ENCODE results near the gene NRL.

The NRL gene

DNA sequence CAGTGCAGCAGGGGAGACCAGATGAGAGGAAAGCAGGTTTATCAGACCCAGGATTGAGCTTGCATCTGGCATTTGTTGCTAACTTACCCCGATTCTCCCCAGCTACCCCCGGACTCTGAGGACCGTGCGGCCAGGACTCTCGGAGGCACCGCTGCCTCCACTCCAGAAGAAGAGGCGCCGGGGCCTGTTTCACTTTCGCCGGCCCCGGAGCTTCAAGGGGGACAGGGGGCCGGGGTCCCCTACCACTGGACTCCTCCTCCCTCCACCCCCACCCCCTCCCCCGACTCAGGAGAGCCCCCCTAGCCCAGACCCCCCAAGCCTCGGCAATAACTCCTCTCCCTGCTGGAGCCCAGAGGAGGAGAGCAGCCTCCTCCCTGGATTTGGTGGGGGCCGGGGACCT is 49.9 kb downstream of the NRL start:
- DNase-seq: no peak

DNA sequence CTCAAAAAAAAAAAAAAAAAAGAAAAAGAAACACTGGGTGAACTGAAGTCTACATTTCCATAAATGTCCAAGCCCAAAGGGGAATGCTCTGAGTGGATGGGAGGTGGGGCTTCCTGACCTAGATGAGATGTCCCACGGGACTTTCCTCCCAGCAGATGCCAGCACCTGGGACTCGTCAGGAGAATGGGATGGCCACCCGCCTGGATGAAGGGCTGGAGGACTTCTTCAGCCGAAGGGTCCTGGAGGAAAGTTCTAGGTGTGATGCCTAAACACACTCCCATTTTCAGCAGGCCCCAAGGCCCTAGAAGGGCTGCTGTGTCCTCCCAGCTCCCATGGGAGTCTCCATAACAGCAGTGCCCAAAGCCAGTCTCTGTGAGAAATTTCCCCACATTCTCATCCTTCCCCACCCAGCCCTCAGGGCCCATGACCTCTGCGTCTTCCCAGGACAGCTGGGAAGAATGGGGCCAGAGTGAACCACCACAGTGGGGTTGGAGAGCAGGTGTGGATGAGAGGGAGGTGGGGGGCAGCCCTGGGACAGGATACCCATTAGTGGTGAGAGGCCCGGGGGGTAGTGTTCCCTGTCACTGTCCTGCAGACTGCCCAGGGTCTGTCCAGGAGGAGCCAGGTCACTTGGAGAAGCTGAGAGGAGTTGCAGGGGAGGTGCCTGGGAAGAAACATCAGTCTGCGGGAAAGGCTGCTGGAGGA is 50.5 kb downstream of the NRL start:
- no peak for DNase-seq

DNA sequence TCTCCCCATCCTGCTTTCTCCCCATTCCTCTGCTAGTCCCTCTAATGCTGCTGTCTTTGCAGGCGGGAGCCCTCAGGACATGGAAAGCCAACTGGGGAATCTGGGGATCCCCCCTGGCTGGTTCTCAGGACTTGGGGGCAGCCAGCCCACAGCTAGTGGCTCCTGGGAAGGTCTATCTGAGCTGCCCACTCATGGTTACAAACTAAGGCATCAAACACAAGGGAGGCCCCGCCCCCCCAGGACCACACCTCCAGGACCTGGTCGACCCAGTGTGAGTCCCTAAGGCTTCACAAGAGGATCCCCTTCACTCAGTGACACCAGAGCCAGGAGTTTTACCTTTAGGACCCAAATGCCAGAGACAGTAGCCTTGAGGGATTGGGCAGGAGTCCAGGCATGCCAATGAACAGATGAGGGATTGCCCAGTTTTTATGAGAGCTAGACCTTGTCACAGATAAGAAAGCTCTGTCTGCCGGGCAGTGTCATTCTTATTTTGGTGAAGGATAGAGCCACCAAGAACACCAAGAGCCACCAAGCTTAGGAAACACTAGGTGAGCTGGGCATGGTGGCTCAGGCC is 51.4 kb downstream of the NRL start:
- DNase-seq: no peak

DNA sequence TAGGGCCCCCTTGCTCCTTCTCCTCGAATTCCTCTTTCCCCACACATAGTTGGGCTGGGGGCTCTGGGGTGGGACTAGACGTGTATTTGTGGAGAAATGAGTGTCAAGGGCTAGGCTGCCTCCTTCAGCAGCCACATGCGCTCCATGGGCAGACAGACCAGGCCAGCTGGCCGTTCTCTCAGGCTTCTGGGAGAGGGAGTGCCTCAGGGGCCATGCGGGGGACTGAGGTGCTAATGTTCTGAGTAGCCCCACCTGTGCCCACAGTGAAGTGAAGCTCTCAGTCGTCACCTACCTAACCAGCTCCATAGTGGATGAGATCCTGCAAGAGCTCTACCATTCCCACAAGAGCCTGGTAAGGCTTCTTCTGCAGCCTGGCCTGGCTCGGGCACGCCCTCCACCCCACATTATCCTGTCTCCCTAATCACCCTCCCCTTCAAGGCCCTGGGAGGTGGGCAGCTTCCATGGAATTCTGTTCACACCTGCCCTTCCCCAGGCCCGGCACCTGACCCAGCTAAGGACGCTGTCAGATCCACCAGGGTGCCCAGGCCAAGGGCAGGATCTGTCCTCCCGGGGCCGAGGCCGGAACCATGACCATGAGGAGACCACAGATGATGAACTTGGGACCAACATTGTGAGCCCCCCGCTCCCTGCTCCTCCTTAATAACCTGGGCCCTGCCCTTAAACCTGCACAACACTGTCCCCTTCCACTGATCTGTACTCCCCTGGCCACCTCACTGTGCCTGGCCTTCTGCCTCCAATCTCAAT is 52.4 kb downstream of the NRL start:
- DNase-seq: no peak

DNA sequence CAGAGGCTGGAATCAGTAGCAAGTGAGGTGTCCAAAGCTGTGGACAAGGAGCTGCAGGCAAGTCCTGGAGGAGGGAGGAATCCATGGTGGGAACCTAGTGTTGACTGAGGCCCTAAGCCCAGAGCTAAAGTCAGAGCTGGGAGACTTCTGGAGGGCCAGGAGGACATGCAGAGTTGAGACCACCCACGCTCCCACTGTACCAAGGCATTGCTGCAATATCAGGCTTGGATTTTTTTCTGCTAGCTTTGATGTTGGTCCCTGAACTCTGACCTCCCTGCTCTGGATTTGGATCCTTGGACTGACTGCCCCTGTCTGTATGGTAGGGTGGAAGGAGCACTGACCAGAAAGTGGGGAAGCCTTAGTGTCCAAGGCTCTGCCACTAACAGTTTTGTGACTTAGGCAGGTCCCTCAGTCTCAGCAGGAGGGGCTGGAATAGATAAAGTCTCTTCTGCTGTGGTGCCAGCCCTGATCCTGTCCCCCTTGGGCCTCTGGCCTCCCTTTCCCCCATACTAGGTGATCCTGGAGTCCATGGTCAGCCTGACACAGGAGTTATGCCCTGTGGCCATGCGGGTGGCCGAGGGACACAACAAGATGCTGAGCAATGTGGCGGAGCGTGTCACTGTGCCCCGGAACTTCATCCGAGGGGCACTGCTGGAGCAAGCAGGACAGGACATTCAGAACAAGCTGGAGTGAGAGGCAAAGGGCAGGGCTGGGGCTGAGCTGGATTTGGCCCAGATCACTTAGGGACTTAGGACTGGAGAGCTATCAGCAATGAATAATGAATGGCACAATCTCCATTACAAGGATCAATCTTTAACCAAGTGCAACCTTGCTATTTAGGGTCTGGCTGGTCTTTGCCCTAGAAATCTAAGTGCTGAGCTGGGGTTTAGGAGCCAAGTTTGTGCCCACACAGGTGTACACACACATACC is 53.5 kb downstream of the NRL start:
- DNase-seq: no peak

DNA sequence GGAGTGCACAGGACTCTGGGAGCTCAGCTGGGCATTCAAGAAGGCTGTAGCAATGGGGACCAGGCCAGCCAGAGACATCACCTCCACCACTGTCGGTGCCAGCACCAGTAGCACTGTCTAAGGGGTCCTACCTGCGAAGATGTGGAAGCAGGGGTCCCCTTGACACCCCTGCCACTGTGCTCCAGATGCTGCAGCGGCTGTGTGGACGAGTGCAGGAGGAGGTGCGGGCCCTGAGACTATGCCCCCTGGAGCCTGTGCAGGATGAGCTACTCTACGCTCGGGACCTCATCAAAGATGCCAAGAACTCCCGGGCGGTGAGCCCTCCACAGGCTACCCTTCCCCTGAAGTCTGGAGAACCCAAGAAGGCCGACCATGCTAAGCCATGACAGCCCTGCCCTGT is 54.3 kb downstream of the NRL start:
- no peak for DNase-seq

DNA sequence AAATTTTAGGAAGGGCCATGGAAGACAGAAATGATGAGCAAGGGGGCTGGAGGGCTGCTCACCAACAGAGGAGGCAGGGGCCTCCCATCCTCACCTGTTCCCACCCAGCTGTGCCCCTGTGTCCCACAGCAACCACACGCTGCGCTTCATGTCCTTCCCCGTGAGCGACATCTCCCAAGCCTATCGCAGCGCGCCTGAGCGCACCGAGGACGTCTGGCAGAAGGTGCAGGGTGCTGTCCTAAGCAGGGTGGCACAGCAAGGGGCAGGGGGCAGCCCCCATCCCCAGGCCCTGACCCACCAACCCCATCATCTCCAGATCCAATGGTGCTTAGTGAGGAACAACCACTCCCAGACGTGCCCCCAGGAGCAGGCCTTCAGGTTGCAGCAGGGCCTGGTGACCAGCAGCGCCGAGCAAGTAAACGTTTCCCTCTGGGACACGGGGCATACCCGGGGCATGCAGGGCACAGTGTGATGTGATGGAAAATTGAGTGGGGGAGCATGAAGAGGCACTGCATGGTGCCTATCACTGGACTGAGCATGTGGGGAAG is 54.8 kb downstream of the NRL start:
- no peak for DNase-seq

DNA sequence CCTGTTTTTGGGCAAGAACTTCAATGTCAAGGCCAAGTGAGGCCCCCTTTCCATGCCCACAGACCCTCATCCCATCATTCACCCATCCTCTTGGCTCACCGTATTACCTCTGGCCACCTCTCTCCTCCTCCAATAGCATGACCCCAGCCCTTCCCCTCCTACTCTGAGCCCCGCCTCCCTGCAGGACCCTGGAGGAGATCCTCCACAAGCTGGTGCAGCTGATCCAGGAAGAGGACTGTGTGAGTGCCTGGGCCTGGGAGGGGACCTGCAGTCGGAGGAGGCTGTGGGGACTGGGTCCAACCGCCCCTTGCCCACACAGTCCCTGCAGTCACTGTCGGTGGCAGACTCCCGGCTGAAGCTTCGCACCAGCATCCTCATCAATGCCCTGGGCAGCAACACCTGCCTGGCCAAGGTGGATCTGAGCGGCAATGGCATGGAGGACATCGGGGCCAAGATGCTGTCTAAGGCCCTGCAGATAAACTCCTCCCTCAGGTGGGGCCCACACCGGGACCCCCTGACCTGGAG is 55.7 kb downstream of the NRL start:
- DNase-seq: no peak

DNA sequence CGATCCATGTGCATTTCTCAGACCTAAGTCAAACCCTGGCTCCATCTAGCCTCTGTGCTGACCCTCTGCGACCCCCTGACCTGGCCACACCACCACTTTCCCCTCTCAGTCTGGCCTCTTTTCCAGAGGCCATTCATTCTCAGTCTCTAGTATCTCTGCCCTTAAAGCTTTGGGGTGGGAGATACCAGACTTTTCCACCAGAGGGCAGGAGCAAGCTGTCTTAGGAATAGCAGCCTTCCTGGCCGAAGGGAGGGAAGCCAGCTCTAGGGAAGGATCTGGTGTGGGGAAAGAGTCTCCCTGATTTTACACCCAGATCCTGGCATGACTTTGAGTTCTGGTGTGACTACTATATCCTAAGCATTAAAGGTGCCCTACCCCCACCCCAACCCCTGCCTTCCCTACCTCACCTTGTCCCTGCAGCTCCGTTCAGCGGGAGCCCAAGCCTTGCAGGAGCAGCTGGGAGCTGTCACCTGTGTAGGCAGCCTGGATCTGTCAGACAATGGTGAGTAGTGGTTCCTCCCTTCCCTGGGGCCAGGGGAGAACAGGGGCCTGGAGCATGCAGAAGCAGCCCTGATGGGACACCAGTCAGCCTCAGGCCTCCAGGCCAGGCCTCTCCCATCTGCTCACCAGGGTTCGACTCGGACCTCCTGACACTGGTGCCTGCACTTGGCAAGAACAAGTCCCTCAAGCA is 56.3 kb downstream of the NRL start:
- DNase-seq: peak; percentile 38

DNA sequence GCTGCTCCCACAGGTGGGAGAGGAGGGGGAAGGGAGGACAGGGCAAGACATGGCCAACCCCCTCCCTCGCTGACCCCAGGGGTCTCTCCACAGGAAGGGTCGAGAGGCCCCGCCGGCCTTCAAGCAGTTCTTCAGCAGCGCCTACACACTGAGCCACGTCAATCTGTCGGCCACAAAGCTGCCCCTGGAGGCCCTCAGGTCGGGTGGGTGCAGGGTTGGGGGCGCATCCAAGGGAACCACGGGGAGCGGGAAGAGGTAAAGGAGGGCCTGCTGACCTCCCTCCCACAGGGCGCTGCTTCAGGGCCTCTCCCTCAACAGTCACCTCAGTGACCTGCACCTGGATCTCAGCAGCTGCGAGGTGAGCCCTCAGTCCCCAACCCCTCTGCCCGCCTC is 56.9 kb downstream of the NRL start:
- no peak for DNase-seq

DNA sequence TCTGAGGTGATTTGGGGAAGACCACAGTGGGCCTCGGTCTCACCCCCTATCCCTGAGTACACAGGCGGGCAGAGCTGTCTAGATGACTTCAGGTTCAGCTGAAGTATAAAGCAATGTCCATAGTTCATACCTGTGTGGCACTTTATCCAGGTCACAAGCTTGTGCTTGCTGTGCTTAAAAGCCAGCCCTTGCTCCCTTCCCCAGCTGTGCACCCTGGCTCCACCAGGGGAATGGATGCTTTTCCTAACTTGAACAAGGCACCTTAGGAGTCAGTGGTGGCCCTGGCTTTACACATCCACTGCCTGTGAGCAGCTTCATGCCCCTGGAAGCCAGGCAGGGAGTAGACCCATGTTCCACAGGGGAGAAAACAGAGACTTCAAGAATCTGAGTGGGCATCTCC is 57.5 kb downstream of the NRL start:
- no peak for DNase-seq

DNA sequence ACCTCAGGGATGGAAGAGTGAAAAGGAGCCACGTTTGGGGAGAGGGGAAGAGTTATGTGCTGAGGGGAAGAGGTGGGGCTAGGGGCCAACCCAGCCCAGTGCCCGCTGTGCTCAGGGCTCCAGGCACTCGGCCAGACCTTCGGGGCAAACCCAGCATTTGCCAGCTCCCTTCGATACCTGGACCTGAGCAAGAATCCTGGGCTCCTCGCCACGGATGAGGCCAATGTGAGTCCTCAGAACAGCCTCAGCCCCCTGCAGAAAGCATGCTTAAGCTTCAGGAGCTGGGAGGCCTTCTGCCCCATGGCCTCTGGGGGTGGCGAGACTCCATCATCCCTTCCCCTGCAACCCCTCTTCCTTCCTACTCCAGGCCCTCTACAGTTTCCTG is 58.0 kb downstream of the NRL start:
- no peak for DNase-seq

DNA sequence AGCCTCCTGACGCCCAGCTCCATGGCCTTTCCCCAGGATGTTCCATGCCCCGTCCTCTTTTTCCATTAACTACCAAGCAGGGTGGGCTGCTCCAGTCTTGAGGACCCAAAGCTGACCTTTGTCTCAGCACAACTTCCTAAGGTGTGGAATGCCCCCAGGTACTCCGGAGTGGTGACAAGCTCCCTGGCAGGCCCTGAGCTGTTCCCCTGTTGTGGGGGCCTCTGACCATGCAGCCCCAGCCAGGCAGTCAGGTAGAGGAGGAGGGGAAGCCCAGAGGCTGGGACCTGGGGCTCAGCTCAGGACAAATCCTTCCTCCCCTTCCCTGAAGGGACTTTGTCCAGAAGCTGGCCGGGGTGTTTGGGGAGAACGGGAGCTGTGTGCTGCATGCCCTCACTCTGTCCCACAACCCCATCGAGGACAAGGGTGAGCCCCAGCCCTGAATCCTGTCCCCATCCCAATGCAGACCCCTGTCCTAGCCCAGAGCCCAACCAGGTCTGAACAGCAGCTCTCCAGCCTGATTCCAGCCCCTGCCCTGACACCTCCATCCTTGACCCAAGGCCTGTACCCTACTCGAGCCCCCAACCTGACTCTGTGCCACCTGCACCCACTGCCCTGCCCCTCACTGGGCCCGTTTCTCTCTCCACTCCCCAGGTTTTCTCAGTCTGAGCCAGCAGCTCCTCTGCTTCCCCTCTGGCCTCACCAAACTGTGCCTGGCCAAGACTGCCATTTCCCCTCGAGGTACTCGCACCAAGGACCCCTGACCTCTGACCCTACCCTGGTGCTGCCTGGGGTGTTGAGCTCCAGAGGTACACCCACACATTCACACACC is 58.6 kb downstream of the NRL start:
- no peak for DNase-seq

DNA sequence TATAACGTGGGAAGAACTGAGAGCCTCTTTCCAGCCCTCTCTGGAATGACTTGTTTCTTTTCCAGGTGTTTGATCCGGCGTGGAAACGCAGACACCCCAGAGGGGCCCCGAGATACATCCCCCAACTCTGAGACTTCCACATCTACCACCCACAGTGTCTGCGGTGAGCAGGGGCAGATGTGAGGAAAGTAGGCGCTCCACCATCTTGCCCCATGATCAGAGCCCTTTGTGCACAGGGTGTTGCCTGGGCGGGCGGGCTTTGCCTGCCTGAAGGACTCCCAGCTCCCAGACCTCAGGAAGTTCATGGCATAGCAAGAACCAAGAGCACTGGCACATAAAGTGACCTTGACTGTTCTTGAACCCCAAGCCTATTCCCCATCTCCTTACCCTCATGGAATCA is 60.1 kb downstream of the NRL start:
- DNase-seq: no peak

DNA sequence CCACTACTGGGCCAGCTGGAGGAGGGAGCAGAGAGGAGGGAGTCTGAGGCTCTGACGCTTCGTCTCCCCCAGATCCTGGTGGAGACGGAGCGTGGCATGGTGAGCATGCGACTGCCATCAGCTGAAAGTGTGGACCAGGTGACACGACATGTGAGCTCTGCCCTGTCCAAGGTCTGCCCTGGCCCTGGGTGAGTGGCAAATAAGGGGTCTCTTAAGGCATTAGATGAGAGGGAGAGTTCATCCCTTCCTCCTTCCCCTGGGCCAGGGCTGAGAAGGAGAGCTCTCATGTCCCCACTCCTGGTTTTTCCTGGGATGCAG is 60.5 kb downstream of the NRL start:
- no peak for DNase-seq

DNA sequence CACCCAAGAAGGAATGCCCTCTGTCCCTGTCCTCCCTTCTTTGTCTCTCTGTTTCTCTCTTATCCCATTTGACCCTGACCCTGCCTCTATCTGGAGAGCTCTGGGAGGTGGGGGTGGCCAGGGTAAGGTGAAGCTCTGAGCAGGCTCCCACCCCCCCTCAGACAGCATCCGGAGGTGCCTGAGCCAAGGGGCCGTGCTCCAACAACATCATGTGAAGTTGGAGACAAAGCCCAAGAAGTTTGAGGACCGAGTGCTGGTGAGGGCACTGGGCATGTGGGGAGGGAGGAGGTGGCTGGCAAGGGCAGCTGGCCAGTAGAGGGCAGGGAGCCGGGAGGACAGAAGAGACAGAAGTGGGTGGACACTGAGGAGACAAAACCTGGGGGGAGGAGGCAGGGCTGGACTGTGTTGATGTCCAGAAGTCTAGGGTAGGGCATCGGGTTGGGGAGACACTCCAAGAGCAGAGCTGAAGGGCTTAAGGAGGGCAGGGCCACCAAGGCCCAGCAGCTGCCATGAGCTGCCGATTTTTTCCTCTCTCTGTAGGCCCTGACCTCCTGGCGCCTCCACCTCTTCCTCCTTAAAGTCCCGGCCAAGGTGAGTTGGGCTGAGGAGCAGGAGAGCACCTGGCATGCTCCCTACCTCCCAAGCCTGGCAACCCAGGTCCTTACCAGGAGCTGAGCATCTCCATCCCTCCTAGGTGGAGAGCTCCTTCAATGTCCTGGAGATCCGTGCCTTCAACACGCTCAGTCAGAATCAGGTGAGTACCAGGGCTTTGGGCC is 61.0 kb downstream of the NRL start:
- no peak for DNase-seq

DNA sequence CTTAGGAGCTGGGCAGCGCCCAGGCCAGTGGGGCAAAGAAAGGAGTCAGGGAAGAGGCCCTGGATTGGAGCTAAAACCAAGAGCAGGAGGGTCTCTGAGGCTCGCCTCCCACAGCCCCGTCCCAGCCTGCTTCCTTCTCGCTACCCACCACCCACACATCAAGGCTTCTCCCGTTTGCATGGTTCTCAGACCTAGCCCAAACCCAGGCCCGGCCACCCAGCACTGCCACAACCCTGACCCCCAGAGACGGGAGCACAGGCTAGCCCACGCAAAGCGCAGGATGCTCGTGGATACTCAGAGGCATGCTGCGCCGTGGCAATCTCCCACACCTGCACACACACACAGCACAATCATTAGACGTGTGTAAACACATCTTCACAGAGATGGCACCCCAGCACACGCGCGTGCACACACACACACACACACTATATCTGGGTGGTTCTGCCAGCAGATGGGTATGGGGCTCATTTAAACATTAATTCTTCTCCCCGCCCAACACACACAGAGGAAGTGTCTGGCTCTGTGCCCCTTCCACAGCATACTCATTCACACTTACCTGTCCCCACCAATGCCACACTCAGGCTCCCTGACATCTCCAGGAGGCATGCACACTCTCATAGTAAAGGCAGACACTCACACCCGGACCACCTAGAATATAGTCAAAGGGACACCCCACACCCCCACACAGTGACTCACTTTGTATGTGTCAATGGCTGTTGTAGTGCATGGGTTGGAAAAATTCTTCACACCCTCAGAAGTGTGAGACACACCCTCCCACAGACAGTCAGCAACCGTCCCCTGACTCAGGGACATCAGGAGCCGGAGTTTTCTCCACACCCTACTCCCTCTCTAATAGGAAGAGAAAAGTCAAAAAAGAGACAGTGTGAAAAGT is 61.8 kb downstream of the NRL start:
- no peak for DNase-seq

DNA sequence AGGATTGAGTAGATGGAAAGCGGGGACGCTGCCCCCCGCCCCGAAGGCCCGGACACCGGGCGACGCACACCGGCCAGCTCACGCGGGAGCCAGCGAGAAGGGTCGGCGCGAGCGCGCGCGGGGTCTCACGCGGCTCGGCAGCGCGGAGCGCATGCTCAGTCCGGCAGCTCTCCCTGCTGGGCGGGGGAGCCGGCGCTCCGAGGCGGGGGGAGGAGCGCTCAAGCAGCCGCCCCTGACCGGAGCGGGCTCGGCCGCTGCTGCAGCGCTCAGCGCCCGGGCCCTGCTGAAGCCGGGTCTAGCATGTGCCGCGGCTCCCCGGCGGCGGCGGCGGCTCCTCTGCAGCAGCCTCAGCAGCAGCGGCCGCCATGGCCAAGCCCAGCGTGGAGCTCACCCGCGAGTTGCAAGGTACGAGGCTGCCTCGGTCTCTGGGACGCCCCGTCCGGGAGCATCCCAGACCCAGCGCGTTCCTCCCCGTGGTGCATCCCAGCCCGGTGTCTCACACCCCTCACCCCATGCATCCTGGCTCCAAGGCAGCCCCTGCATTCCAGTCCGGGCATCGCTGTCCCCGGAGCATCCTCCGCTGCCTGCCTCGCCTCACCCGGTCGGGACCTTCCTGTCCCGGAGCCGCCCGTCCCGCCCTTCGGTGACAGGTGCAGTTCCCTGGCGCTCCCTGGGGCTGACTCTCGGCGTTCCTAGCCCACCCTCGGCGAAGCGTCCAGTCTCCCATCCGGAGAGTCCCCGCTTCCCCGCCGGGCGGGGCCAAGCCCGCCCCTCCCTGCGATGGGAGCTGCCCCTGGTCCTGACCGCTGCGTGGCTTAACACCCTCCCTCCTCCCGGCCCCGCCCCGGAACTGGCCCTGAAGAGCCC is 62.7 kb downstream of the NRL start, which contains the start of gene CARMIL3:
CARMIL3 (plus strand) TSS at position 221 of the 867 bp plus-strand sequence; CDS start at position 366, 145 bp downstream.
- peak; percentile 36 for DNase-seq

All from effector CD4-positive, alpha-beta T cell (primary cell).